HG02852 (cell line): Measurements from ENCODE around the gene PPFIA2.
A peak's percentile ranks its signal among the peaks of the same experiment; 100 is the strongest.

ENCODE experiments used
- ATAC-seq: cut with Tn5 transposase; IDR thresholded peaks from one replicate; pipeline ENCODE4 v1.9.1; 2021; ENCODE audit warnings: mild to moderate bottlenecking, moderate library complexity; ENCODE audit not compliant: unreplicated experiment

PPFIA2 gene

DNA sequence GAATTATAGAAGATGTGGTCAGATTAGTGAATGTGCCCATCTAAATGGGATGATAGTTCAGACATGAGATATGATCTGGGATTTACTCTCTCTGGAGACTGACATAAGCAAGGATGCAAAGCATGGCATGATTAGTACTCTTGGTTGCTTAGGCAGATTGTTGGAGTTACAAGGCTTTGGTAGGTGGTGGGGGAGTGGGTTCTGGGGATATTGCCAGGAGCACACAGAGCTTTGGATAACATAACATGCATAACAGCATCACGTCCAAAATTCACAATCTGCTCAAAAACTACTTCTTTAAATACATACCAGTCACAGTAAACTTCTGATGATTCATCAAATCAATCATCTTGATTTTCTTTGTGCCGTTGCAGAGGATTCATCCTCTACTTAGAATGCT is 393.9 kb downstream of the PPFIA2 start:
- no peak for ATAC-seq

DNA sequence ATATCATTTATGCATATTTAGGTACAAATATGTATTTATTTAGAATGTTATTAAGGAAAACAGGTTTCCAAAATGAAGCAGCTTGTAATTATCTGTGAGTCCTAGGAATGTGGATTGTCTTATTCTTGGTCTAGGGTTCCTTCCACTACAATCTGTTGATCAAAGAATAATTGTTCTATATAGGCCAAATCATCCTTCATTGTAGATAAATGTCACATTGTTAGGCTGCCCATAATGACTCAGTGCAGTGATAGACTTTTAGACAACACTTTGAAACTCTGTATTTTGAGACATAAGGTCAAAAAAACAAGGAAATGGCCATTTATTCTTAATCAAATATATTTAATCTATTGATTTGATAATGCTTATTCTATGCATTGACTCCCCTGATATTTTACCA is 398.2 kb downstream of the PPFIA2 start:
- ATAC-seq, result no peak

DNA sequence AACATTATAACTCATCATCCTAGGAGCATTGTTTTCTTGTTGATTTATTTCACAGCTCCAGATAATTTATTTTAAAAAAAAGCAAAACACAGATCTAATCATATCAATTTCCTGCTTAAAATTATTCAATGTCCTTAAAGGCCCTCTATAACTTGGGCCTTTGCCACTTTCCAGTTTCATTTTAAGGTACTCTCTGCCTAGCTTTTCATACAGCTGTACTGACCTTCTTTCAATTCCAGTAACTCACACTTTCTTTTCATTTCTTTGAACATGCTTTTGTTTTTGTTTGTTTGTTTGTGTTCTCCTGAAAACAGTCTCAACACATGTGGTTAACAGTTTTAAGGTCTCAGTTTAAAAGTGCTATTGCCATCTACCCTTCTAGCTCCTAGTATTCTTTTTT is 399.4 kb downstream of the PPFIA2 start:
- ATAC-seq, result no peak

DNA sequence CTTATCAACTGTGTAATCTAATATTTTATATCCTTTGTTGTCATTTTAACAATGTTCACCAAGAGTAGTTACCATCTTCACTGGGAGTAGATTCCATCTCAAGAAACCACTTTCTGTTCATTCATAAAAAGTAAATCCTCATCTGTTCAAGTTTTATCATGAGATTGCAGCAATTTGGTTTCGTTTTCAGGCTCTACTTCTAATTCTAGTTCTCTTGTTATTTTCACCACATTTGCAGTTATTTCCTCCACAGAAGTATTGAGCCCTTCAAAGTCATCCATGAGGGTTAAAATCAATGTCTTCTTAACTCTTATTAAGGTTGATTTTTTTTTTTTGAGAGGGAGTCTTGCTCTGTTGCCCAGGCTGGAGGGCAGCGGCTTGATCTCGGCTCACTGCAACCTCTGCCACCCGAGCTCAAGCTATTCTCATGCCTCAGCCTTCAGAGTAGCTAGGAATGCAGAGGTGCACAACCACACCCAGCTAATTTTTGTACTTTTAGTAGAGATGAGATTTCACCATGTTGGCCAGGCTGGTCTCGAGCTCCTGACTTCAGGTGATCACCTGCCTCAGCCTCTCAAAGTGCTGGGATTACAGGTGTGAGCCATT is 404.7 kb downstream of the PPFIA2 start:
- ATAC-seq, result no peak

DNA sequence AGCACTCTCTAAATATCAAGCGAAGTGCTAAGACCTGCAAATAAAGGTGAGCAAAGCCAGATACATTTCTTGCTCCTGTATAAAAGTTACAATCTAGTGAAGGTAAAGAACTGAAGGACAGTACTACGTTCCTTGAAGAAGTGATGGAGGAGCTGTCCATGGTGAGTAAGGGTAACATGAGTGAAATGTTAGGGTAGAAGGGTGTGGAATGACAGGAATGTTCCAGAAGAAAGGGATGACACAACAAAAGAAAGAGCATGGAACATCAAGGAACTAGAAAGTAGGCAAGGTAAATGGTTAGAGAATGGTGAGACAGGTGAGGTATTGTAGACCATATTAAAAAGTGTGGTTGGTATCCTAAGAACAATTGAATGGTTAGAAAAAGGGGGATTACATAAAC is 408.8 kb downstream of the PPFIA2 start:
- no peak for ATAC-seq

DNA sequence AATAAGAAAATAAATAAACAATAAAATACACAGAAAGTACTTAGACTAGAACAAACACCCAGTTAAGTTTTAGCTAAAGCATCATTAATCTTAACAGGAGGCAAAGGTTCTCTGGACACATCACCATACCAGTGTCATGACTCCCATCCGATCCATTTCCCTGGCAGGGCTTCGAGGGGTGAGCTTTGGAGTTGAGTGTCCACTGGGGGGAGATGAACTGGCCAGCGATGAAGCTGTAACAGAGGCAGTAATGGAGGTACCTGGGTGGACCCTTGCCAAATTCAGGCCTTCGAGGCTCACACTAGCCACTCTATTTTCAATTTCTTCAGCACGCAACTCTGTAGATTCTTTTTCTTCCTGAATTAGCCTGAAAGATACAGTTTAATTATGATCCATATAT is 411.7 kb downstream of the PPFIA2 start:
- ATAC-seq, result no peak

DNA sequence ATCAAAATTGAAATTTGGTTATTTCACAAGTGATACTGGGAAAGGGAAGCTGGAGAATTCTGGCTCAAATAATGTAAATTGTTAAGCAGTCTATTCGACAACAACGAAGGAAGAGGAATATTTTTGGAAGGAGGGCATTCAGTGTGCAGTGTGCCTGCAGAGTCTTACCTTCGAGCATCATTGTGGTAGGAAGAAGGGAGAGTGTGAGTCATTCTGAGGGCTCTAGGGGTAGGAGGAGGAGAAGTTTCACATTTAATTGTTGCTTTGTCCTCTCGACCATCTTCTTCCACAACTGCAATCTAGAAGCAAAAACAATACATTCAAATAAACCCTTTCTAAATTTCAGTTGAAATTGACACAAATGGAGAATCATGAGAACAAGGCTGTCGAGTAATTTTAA is 418.2 kb downstream of the PPFIA2 start:
- no peak for ATAC-seq

DNA sequence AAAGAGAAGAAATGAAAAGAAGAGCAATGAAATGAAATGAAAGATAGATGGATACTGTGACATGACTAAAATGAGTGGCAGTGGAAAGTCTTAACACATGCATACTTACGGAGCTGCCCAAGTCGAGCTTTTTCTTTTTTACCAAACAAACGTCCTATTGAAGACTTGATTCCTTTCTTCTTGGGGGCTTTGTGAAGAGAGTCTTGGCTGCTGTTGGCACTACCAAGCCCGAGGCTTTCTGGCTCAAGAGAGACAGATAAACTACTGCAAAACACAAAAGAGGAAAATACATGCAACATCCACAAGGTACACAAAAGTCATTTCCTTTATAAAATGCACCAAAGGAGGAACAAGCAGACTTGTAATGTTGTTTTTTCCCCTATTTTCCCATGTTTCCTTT is 420.1 kb downstream of the PPFIA2 start:
- no peak for ATAC-seq

DNA sequence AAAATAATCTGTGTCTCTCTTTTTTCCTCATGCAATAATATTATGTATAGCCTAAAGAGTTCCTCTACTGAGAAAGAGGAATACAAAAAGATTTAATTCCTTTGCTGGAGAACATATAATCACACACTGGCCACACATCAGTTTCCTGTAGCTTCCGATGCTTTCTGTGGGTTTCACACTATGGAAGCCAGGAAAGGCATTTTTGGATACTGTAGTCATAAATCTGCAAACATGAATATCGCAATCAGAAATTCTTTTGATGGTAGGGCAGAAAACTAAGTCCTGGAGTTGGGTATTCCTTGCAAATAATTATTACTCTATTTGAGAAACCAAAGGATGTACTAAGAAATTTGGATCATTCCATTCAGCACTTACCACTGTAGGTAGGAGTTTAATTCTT is 421.3 kb downstream of the PPFIA2 start:
- no peak for ATAC-seq

DNA sequence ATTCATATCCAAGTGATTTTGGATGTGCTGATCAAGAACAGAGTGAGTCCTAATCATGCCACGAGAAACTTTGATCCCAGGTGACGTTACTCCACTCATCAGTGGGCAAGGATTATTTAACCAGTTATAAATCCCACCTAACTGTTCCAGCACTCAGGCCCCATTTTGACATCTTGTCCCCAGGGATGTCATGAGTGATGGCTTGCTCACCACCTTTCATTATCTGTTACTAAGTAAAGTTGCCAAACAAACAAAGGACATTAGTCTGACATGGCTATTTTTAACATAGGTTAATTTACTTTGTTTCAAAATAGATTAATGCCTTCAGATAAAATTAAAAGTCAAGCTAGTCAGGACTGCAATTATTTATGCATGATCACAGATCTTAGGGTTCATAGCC is 425.3 kb downstream of the PPFIA2 start:
- ATAC-seq, result no peak

DNA sequence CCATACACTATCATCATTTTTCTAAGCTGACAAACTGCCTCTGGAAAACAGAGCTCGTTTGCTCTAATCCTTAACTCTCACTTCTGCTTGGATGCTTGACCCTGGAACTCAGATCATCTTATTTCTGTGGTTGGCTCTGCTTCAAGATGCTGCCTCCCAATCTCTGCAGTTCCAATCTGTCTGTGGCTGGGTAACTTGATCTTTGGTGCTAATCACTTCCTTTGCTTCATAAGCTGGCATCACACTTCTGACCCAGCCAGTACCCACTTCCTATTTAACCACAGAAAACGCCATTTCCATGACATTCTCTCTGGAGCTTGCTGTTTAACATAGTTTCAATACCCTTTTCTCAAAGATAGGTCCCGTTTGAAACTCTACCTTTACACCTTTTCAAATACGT is 427.1 kb downstream of the PPFIA2 start:
- ATAC-seq, result no peak

DNA sequence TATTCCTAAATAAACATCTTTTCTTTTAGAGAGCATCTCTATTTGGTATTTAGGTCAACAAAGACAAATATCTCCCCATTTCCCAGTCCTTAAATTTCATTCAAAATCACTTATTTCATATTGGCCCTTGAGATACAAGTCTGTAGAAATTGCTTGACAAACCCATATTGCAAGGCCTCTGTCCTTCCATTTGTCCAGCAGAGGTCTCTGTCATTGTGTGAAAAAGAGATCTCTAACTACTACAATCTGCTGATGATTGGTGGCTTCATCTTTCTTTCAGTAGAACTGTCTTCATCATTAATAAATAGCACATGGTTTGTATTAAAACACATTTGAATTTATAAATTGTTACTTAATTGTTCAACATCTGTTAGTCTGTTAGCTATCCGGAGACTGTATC is 428.7 kb downstream of the PPFIA2 start:
- no peak for ATAC-seq

DNA sequence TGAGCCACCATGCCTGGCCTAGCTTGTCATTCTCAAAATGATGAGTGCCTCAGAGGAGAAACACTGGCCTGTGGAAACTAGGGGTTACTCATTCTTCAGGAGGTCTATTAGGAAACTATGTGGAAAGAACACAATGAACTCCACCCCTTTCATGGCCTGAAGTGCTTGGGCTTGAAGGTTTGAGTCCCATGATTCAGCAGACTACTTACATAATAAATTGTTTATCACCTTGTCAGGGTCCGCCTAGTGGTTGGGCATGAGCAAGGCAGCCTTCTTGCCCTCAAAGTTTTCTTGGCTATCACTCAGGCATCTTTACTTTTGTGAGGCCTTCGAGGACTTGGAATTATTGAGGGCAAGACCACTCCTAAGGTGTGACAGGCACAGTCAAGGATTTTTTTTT is 430.1 kb downstream of the PPFIA2 start:
- peak; percentile 73 for ATAC-seq

DNA sequence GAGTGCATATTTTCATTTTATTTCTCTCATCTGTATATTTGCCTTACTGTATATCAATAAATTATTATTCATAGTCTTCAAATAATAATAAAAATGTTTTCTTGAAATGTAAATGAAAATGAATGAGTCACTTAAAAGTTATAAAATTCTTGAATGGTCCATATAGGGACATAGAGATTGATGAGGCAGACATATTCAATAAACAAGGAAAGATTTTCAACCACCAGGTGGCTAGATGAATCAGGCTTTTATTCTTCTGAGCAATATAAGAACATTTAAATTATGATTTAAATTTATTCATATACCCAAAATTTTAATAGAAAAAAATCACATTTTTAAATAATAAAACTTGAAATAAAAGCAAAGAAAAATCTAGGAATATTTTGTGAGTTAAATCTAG is 431.7 kb downstream of the PPFIA2 start:
- no peak for ATAC-seq

DNA sequence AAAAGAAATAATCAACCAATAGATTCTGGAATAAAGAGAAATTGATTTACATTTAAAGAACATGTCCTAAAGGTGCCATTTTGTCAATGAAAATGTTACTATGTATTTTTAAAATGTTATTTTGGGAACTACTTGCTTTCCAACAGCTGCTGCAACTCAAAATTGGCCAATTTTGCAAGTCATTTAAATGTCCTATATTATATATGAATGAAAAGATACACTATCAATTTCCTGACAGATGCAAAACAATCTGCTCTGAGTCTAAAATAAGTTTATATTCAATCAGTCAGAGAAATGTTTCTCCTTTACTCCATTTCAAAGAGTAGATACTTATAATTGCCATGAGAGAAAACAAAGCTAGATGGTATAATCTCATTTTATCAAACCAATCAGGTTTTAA is 434.1 kb downstream of the PPFIA2 start:
- no peak for ATAC-seq

DNA sequence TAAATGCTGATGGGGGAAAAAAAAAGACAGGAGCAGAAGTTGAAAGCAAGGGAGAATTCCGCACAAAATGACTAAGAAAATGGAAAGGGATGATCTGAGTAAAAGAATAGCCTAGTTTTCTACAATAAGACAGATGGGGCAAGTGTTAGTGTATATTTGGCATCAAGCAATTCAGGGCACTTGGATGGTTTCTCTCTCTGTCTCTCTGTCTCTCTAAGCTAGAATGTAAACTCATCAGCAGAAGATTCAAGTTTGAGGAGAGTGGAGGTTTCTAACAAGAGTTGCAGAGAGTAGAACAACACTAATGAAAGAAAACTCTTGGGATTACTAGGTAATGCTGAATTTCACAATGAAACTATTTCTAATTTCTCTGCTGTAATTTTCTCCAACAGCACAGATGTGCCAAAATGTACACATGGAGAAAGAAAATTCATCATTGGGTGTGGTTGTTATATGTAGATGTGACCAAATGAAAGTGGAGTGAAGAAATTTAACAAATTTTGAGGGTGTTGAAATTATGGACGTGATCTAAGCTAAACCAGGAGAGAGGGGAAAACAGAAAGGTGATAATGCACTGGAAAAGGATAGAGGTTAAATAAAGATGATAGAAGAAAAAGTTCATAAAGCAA is 444.1 kb downstream of the PPFIA2 start:
- ATAC-seq, result no peak

DNA sequence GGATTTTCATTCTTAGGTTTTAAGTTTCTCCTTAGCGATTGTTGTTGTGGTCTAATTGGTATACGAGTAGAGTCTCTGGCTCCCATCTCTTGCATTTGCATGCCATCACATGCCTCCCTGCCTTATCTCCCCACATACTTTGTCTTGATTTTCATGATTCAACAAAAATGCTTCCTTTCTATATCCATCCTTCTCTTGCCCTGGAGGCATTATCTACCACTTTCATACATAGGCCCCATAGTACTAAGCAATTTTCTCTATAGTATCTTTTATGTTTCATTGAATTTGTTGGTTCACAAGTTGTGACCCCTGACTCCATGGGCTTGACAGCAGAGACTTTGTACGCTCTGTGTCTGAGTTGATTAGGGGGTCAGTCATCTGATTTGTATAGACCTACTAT is 455.2 kb downstream of the PPFIA2 start:
- ATAC-seq, result no peak

DNA sequence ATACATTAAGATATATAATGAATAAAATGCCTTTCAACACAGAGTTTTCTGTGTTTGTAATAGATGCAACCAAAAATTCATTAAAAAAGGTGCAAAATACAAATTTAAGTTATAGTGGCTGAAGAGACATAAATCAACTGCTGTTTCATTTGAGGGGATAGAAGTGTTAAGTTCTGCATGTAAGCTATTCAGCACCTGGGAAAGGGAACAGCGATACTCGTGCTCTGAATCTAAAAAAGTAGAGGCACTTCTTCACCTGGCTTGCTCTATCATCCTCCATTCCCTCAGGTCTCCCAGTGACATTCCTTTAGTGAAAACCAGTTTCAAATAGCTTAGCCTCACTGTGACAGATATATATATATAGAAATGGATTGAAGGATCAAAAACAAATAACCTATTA is 458.7 kb downstream of the PPFIA2 start:
- no peak for ATAC-seq

DNA sequence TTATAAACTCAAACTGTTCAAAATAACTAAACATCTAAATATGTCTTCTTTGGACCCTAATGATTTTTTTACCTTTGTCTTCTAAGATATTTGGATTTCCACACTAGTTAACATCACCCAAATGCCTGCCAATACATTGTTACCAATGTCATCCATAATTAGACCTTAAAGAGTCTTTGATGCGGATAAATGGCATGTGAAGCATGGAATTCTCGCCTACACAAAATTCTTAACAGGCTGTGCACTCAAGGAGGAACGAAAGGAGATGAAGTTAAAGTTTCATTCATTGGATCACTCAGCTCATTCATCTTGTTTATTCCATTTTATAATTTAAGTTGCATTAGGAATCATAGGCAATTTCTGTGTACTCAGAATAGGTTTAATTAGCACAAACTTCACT is 461.5 kb downstream of the PPFIA2 start:
- no peak for ATAC-seq

DNA sequence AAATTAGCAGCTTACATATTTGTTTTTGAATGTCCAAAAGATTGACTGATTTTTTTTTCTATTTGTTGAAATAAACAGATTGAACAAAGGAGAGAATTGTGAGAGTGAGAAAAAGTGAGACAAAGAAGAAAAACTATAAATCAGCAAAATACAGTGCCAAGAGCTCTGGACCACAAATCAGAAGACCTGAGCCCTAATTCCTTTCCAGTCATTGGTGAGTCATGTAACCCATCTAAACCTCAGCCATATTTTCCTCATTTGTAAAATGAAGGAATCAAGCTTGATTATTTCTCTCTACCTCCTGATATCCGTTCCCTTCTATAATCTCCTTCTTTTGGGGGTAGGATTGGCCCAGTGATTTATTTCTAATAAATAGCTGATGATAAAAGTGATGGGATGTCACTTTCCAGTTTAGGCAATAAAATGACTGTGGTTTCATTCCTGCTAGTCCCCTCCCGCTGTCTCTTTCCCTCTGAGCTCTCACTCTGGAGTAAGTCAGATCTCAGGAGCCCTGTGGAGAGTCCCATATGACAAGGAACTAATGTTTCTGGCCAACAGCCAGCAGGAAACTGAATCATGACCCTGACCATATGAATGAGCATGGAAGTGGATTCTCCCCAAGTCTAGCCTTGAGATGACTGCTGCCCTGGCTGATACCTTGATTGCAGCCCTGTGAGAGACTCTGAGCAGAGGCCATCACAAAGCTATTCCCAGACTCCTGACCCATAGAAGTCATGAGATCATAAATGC is 462.4 kb downstream of the PPFIA2 start:
- ATAC-seq, result no peak

DNA sequence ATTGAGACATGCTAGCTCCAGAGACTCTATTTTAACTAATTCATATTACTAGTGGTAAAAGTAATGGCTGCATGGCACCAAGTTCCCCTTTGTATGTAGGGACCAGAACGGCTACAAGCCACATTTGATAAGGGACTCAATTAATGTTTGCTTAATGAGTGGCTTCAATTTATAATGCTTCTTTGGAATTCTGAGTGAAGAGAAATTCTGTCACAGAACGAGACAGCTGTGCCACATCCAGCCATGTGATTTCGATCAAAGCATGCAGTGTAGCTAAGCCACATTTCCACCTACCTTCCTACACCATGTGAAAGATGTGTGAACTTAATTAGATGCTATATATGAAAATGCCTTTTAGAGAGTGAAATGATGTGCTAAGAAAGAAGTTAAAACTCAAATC is 463.9 kb downstream of the PPFIA2 start:
- no peak for ATAC-seq
